ENCODE results near the gene CDK10. TPM values are rescaled to one million over a fixed set of nuclear protein-coding genes. Genes with fewer than 3 reads are reported as not detected.
"Not testable (repeated sequence)": the region's sequence is repeated elsewhere in the genome, so short reads cannot be mapped to it uniquely, and the experiment has no call there.

The CDK10 gene
- total and polyA plus RNA-seq, 7 donors, result 23.0 to 47.8 (median 31.5) TPM

DNA sequence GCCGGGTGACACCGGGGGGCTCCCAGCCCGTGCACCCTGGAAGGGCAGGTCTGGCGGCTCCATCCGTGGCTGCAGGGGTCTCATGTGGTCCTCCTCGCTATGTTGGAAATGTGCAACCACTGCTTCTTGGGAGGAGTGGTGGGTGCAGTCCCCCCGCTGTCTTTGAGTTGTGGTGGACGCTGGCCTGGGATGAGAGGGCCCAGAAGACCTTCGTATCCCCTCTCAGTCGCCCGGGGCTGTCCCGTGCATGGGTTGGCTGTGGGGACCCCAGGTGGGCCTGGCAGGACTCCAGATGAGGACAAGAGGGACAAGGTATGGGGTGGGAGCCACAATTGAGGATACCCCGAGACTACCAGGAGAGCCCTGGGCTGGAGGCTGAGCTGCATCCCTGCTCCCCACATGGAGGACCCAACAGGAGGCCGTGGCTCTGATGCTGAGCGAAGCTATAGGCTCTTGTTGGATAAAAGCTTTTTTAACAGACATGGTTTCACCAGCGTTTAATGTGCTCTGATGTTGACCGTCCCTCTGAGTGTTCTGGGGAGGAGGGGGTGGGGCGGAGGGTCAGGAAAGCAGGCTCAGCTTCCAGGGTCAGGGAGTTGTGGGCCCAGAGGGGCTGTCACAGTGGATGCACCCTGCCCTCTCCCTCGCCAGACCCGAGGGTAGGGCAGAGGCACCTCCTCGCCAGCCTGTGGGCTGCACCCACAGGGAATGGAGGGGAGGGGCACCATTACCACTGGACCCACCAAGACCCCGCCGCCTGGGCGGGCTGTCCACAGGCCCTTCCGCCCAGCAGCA, 9.6 kb downstream of the CDK10 start:
- WGBS, 3 donors, result 84 to 86% (median 84%) methylated on average over 25 of the region's 25 CpGs
- H3K27ac ChIP-seq, result no peak overlapping the region
- H3K9me3 ChIP-seq, result no peaks in the 10 kb centered on the region
- intact Hi-C loops (cut with DNase I), result no loop called here
- no peak for TF ChIP-seq CTCF (IDR thresholded peaks at IDR 0.05)
- H3K4me1 ChIP-seq, result peaks cover 14% of the 10 kb centered on the region
- no peak for ATAC-seq
- H3K36me3 ChIP-seq (ENCODE audit: insufficient read depth in 1 of 2, low read depth in 1 of 2), result peaks cover 11 to 47% of the 10 kb centered on the region in 2 donors
- H3K27me3 ChIP-seq (ENCODE audit: insufficient read depth in 3 of 3, low read length in 2 of 3), result peaks cover 0 to 9% (median 0%) of the 10 kb centered on the region in 3 donors
- peak in 1 of 2 donors; percentile 50 for DNase-seq
- H3K4me3 ChIP-seq, result no peak overlapping the region

DNA sequence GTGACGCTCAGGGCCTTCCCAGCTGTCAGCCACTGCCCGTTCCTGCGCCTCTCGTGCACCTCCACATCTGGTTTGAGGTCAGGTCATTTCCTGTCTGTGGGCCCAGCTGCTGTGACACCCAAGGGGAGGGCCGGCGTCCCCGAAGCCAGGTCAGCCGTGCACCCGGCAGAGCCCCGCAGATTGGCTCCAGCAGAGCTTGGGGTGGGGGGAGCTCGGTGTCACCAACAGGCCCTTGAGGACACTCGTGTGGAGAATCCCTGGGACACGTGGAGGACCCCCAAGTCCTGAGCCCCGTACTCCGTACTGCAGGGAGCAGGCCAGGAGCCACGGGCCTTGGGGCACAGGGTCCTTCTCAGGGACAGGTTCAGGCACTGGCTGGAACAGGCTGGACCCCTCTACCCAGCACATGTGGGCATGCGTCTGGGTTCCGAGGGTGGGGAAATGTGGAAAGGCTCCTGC, 10.2 kb downstream of the CDK10 start:
- 72 to 76% (median 74%) methylated on average over 18 of the region's 18 CpGs for WGBS, 3 donors
- Histone ChIP-seq H3K27ac (no peak overlapping the region), H3K36me3 (ENCODE audit: insufficient read depth in 1 of 2, low read depth in 1 of 2) (peaks cover 11 to 40% of the 10 kb centered on the region in 2 donors), H3K4me1 (peaks cover 15% of the 10 kb centered on the region), H3K9me3 (no peaks in the 10 kb centered on the region), H3K27me3 (ENCODE audit: insufficient read depth in 3 of 3, low read length in 2 of 3) (peaks cover 0 to 12% (median 0%) of the 10 kb centered on the region in 3 donors), H3K4me3 (no peak overlapping the region)
- DNase-seq, result peak in 1 of 2 donors; percentile 55
- no peak for ATAC-seq
- intact Hi-C loops (cut with DNase I), result no loop called here
- TF ChIP-seq CTCF (IDR thresholded peaks at IDR 0.05), result no peak

DNA sequence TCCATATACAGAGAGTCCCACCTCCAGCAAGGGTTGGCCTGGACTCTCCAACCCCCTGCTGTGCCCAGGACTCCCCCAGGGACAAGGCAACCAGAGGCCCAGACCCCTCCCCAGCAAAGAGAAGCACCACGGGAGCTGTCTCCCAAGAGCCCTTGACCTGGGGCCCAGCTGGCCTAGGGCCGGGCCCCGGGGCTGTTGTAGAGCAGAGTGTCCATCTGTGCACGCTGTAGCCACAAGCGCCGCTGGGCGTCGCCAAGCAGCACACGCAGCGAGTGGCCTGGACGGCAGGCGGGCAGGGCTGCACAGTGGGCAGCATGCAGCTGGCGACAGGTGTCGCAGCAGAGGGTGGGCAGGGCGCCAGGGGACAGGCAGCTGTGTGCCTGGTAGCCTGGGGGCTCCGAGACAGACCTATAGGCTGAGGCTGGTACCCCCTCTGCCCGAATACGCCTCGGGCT, 10.7 kb downstream of the CDK10 start:
- peak in 2 of 4 donors; percentile 30 to 47 for ATAC-seq
- no peaks in the 10 kb centered on the region for H3K9me3 ChIP-seq
- DNase-seq, result peak in 1 of 2 donors; percentile 77
- no peak overlapping the region for H3K4me3 ChIP-seq
- no peak overlapping the region for H3K27ac ChIP-seq
- H3K4me1 ChIP-seq, result peaks cover 20% of the 10 kb centered on the region
- H3K27me3 ChIP-seq (ENCODE audit: insufficient read depth in 3 of 3, low read length in 2 of 3), result peaks cover 0 to 17% (median 0%) of the 10 kb centered on the region in 3 donors
- 26 to 39% (median 35%) methylated on average over 18 to 19 of the region's 19 CpGs for WGBS, 3 donors
- intact Hi-C loops (cut with DNase I), result no loop called here
- TF ChIP-seq CTCF (IDR thresholded peaks at IDR 0.05), result no peak
- H3K36me3 ChIP-seq (ENCODE audit: insufficient read depth in 1 of 2, low read depth in 1 of 2), result peaks cover 11 to 36% of the 10 kb centered on the region in 2 donors

DNA sequence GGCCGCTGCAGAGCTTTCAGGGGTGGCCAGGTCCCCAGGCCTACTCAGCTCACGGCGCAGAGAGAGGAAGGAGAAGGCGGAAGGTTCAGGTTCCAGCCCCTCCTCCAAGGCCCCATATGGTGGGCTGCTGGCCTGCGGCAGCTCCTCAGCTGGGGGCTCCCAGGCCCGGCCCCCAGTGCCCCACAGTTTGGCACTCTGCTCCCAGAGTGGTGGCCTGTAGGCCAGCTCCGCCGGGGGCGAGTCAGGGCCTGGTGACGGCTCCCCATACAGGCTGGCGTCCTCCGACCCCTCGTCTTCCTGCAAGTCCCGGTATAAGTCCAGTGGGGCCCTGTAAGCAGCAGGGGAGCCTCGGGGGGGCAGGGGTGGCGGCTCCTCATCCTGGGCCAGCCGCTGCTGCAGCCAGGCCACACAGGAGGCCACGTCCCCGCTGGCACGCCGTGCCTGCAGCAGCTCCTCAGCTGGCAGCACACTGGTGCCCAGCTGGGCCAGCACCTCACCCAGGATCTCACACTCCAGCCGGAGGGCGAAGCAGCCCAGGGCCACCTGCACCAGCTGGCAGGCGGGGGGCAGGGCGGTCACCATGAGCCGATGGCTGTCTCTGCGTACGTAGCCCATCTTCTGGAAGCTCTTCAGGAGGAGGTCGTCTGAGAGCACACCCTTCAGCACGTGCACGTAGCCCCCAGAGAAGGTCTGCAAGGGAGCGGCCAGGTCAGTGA, 11.3 kb downstream of the CDK10 start:
- TF ChIP-seq CTCF (IDR thresholded peaks at IDR 0.05), result no peak
- Histone ChIP-seq H3K27me3 (ENCODE audit: insufficient read depth in 3 of 3, low read length in 2 of 3) (peaks cover 0 to 22% (median 0%) of the 10 kb centered on the region in 3 donors), H3K36me3 (ENCODE audit: insufficient read depth in 1 of 2, low read depth in 1 of 2) (peaks cover 11 to 30% of the 10 kb centered on the region in 2 donors), H3K27ac (no peak overlapping the region), H3K9me3 (no peaks in the 10 kb centered on the region), H3K4me3 (no peak overlapping the region), H3K4me1 (peaks cover 20% of the 10 kb centered on the region)
- 42 to 52% (median 42%) methylated on average over 30 to 32 of the region's 32 CpGs for WGBS, 3 donors
- ATAC-seq (no peak), DNase-seq (peak in 1 of 2 donors; percentile 48)
- intact Hi-C loops (cut with DNase I), result no loop called here

GRCh38 chr16:89698717-89699116, 12.2 kb downstream of the CDK10 start:
- WGBS, 3 donors, result 95 to 98% (median 95%) methylated on average over 14 of the region's 14 CpGs
- H3K4me3 ChIP-seq; ATAC-seq; DNase-seq; H3K27ac ChIP-seq; H3K9me3 ChIP-seq; intact Hi-C loops (cut with DNase I): not testable (repeated sequence)
- Histone ChIP-seq H3K4me1 (peaks cover 20% of the 10 kb centered on the region), H3K27me3 (ENCODE audit: insufficient read depth in 3 of 3, low read length in 2 of 3) (peaks cover 0 to 31% (median 0%) of the 10 kb centered on the region in 3 donors), H3K36me3 (ENCODE audit: insufficient read depth in 1 of 2, low read depth in 1 of 2) (peaks cover 5 to 20% of the 10 kb centered on the region in 2 donors)

DNA sequence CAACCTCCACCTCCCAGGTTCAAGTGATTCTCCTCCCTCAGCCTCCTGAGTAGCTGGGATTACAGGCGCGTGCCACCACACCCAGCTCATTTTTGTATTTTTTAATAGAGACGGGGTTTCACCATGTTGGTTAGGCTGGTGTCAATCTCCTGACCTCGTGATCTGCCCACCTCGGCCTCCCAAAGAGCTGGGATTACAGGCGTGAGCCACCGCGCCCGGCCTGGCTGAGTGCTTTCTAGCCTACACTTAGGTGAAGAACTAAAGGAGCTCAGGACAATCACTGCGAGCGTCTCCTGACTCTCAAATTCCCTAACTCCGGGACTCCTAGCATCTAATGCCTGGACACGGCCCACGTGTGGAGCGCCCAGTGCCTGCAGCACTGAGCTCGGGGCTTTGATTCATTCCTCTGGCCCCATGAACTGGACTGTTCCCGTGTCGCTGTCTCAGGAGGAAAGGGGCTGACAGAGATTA, 13.2 kb downstream of the CDK10 start:
- Histone ChIP-seq H3K4me3 (peak overlapping the region; percentile 69), H3K36me3 (ENCODE audit: insufficient read depth in 1 of 2, low read depth in 1 of 2) (peaks cover 3 to 11% of the 10 kb centered on the region in 2 donors), H3K27me3 (ENCODE audit: insufficient read depth in 3 of 3, low read length in 2 of 3) (peaks cover 0 to 40% (median 0%) of the 10 kb centered on the region in 3 donors), H3K27ac (peak overlapping the region; percentile 13), H3K4me1 (peaks cover 20% of the 10 kb centered on the region)
- intact Hi-C loops (cut with DNase I), result loop anchor here in 1 of 2 donors (5.0 to 10.0 kb wide), 2 partner anchors 93 to 165 kb away; no protein-coding TSS in a partner anchor
- not testable (repeated sequence) for H3K9me3 ChIP-seq, DNase-seq, ATAC-seq
- 55 to 62% (median 61%) methylated on average over 18 of the region's 18 CpGs for WGBS, 3 donors
